ENCODE results near the gene PARP14.
"Not testable (repeated sequence)": the region's sequence is repeated elsewhere in the genome, so short reads cannot be mapped to it uniquely, and the experiment has no call there.

The PARP14 gene

DNA sequence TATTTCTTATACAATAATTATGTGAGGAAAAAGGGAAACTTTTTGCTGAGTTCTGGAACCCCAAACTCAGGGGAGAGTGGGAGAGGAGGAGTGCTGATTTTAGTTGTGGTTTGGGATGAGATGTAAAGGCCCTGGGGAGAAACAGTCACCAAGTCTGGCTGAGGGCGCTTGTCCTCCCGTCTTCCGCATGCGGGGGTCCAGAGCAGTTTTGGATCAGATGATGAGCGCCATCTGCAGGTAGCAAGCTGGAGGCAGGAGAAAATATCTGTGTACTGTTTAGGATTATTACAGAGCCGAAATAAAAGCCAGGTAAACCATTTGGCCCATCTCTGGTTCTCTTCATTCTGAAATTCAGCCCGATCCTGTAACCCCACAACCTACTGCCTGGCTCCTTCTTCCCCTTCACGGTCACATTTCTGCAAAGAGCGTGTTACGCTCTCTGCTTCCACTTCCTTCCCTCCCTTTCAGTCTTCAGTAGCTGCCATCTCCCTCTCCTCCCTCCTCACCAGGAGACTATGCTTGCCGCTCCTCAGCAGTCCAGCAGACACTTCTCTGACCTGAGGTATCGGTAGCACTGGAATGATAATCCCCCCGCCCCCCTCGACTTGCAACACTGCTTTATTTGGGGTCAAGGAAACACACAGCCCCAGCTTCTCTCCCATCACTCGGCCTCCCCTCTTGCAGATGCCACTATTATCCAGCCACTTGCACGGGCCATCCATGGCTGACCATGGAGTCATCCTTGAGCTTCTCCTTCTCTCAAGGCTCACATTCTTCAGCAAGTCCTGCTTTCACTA, 1.4 kb upstream of the PARP14 start:
- DNase-seq: peak; percentile 81 to 83

GRCh38 chr3:122679882-122680474, 661 bp upstream of the PARP14 start:
- no peak for DNase-seq

- no peak for DNase-seq
Observed at GRCh38 chr3:122681284-122681973, 790 bp downstream of the PARP14 start.

GRCh38 chr3:122681974-122682409, 1.4 kb downstream of the PARP14 start:
- DNase-seq: no peak

DNA sequence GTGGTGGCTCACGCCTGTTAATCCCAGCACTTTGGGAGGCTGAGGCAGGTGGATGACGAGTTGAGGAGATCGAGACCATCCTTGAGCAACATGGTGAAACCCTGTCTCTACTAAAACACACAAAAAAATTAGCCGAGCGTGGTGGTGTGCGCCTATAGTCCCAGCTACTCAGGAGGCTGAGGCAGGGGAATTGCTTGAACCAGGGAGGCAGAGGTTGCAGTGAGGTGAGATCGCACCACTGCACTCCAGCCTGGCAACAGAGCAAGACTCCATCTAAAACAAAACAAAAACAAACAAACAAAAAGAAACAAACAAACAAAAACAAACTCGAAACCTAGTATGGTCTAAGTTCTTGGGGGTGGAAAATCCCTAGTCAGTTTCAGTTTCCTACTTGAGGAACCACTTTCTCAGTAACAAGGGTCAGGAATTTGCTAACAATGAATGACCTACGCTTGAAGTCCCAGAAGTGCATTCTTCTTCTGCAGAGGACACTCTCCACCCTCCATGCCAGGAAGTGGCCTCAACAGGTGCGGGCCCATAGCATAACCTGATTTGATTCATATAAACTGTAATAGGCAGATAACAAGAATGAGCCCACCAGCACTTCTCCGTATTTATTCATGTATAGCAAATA, 2.3 kb downstream of the PARP14 start:
- DNase-seq: not testable (repeated sequence)

- no peak for DNase-seq
Observed at GRCh38 chr3:122687298-122687697, 6.7 kb downstream of the PARP14 start.

- no peak for DNase-seq
Observed at GRCh38 chr3:122688996-122689395, 8.4 kb downstream of the PARP14 start.

DNA sequence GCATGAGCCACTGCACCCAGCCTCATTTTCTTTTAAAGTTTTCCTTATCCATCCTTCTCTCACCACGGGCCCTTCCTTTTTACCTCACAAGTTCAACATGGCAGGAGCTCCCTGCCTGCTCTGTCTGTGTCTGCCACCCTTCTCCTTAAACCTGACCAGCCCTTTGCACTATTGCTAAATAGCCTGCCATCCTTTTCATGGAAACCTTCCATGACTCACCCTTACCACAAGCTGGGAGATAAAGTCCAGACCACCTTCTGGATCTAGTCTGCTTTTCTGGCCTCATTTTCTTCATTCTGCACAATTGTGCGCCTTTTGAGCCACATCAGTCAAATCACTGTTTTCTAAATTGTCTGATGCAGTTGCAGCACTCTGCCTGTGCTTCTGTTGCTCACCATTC, 8.9 kb downstream of the PARP14 start:
- DNase-seq: no peak

GRCh38 chr3:122690096-122690495, 9.5 kb downstream of the PARP14 start:
- no peak for DNase-seq

DNA sequence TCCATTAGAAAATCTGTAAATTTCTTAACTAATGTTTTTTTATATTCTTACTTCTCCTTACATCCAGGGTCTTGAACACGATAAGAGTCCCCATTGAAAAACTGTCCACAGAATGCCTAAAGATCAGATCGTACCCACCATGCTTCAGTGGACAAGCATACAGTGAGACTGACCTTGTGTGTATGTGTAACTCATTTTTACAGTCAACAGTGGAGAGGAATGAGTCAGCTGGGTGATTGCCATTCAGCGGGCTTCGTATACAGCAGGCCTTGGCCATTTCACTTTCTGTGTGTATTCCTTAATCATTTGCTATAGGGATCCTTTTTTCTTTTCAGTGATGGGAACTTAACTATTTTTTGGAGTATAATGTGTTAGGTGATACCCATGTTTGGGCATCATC, 10.6 kb downstream of the PARP14 start:
- DNase-seq: no peak

DNA sequence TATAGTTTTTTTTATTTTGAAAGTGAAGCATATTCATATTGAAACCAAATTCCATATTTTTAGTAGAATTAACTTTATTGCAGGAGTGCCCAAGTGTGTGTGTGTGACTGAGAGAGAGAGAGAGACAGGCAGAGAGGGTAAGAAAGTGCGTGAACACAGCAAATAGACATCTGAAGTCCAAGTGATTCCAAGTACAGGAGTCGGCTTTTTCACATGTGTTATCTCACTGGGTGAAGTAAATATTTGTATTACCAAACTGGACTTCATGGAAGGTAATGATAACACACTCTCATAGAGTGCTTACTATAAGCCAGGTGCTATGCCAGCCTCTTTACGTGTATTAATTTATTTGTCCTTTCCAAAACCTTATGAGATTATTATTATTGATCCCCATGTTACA, 12.0 kb downstream of the PARP14 start:
- no peak for DNase-seq

GRCh38 chr3:122694966-122695365, 14.3 kb downstream of the PARP14 start:
- no peak for DNase-seq

- DNase-seq: no peak
Observed at GRCh38 chr3:122695927-122696561, 15.4 kb downstream of the PARP14 start.

DNA sequence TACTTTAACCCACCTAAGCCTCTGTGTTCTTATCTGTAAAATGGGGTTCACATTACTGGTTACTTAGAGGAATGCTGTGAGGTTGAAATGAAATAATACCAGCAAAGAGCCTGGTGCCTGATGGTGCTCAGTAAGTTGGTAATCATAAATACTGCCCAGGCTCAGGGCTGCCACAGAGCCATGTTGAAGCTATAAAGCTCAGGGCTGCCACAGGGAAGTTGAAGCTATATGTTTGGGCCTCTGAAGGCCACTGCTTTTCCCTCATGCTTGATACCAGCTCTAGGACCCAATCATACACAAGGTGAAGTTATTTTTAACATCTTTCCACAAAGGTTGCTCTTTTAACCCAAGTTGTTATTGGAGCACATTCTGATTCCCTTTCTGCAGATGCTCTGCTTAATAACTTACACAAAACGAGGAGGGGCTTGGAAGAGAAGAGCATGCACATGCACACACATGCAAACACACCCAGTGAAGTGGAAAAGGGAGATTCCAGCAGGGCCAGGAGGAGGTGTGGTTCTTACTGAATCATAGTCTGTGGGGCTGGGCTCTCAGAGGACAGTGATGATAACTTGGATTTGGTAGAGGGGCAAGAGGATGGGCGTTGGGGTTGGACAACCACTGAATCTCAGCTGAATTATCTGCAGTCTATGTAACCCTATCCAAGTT, 17.4 kb downstream of the PARP14 start:
- DNase-seq: no peak

DNA sequence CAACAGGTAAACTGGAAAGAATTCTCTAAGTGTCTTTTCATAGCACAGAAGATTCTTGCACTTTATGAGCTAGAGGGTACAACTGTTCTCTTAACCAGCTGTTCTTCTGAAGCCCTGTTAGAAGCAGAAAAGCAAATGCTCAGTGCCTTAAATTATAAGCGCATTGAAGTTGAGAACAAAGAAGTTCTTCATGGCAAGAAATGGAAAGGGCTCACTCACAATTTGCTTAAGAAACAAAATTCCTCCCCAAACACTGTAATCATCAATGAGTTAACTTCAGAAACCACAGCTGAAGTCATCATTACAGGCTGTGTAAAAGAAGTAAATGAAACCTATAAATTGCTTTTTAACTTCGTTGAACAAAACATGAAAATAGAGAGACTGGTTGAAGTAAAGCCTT, 19.6 kb downstream of the PARP14 start:
- DNase-seq: no peak

GRCh38 chr3:122705379-122705778, 24.7 kb downstream of the PARP14 start:
- no peak for DNase-seq

GRCh38 chr3:122710616-122711251, 30.1 kb downstream of the PARP14 start:
- DNase-seq: not testable (repeated sequence)

DNA sequence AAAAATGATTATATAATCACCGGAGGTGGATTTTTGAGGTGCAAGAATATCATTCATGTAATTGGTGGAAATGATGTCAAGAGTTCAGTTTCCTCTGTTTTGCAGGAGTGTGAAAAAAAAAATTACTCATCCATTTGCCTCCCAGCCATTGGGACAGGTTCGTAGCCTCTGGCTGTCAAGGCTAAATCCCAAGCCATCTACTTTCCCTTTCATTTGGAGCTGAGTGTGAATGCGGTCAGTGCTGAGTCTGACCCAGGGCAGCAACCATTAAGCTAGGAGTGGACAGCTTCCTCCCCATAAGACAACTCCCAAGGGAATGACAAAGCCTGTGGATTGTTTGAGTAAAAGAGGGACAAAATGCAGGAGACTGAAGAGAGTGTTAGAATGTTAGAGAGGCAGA, 33.6 kb downstream of the PARP14 start:
- DNase-seq: no peak

DNA sequence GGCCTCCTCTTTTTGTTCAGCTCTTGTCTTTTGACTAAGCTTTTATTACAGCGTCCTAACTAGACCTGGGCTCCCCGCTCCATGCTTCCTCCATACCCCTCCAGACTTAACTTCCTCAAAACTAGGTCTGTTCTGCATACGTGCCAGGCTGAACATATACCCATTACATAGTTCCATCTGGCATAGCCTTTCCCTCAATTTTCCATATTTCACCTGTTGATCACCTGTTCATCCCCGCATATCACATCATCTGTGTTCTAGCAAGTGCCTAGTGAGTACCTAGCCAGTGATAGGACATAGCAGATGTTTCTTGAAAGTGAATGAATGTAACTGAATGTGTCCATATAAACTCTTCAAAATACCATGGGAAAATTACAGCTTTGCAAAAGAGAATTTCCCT, 36.0 kb downstream of the PARP14 start:
- DNase-seq: no peak

GRCh38 chr3:122719273-122719921, 38.8 kb downstream of the PARP14 start:
- DNase-seq: no peak

GRCh38 chr3:122725106-122725505, 44.5 kb downstream of the PARP14 start:
- DNase-seq: no peak

Data from activated CD4-positive, alpha-beta T cell treated with anti-CD3 and anti-CD28 coated beads, Interleukin-2, amount 50 U/mL, for 4 hours (primary cell).